A549 (cell line): ENCODE data around the gene HYAL4.

ENCODE experiments used
- CTCF ChIP-seq: fragments of >200 bp; sonication (Bioruptor Twin); formaldehyde crosslinking; IDR thresholded peaks from 3 replicates; pipeline ENCODE4 v1.5.1; 2016
- KDM1A ChIP-seq: fragments of 200-600 bp; sonication (generic); IDR thresholded peaks from 2 replicates; pipeline ENCODE4 v1.6.1; 2016; ENCODE audit warnings: low read depth, mild to moderate bottlenecking
- NFE2L2 ChIP-seq: fragments of 150-350 bp; conservative IDR thresholded peaks from 2 replicates; pipeline ENCODE4 v1.6.1; 2014; ENCODE audit warnings: low read length

- no peak for TF ChIP-seq CTCF
- TF ChIP-seq KDM1A, result no peak
- no peak for TF ChIP-seq NFE2L2
Observed at GRCh38 chr7:123864012-123864411, 19.0 kb downstream of the HYAL4 start.
